Left colon (tissue), 2 donors: ENCODE data around the gene ARHGAP24. TPM values are rescaled to one million over a fixed set of nuclear protein-coding genes. Genes with fewer than 3 reads are reported as not detected.

ENCODE experiments used
- ATAC-seq: fragments of 200-7000 bp; cut with Tn5 transposase; one replicate; pipeline ENCODE4 v1.9.1; 2020; ENCODE audit warnings: mild to moderate bottlenecking, moderate library complexity
- DNase-seq, 2 donors: peaks; one replicate each; pipeline ENCODE4 v3.0.0-alpha.2; 2020
- intact Hi-C, 2 donors: fragments of 100-400 bp; cut with DNase I in 1 of 2; cut with micrococcal nuclease in 1 of 2; formaldehyde crosslinking; loops; one replicate each; pipeline versions ENCODE4 v1.11.2 to v1.14.0; 2022; cut with DNase I, micrococcal nuclease
- microRNA-seq, 2 donors: library from miRNA; unstranded; fragments of <30 nt; microRNA quantifications; one replicate each; pipeline versions ENCODE4 v1.1.0 to v1.2.0, GENCODE V29; 2020
- total RNA-seq, 2 donors: library from RNA; stranded (reverse); fragmentation: NEBNext Ultra II Directional; extraction: Animal tissue kit (Norgen Biotek cat#: 25700); gene quantifications; one replicate each; pipeline ENCODE4 v1.2.1, GENCODE V29; 2021
- donor health status: DM: no; HTN: no; CAD: no.
- donor health status: DM: yes; HTN: yes; CAD: no.

ARHGAP24 gene
- total RNA-seq, 2 donors from 2014 or later, result 6.0 to 7.0 TPM

DNA sequence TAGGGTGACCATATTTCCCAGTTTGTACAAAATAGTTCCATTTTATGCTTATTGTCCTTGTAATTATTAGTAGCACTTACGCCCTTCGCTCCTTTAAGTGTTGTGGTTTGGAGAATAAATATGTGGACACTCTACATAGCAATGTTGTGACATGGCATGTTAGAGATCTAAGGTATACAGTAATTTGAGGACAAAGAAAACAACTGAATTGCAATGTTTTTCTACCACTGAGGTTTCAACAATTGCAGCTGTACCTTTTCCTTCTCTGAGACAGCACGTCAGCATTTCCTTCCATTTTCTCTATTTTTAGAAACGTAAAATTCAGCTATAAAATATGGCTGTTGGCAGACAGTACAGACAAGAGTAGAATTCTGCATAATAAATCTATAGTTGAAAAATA lies 561.8 kb downstream of the ARHGAP24 start:
- ATAC-seq, result no peak

GRCh38 chr4:86038037-86038436 lies 563.1 kb downstream of the ARHGAP24 start:
- no peak for DNase-seq
- intact Hi-C loops, result no loop called here
- no peak for ATAC-seq

More for the DNA sequence above, 561.8 kb downstream of the ARHGAP24 start:
- no peak for DNase-seq
- intact Hi-C loops, result no loop called here

DNA sequence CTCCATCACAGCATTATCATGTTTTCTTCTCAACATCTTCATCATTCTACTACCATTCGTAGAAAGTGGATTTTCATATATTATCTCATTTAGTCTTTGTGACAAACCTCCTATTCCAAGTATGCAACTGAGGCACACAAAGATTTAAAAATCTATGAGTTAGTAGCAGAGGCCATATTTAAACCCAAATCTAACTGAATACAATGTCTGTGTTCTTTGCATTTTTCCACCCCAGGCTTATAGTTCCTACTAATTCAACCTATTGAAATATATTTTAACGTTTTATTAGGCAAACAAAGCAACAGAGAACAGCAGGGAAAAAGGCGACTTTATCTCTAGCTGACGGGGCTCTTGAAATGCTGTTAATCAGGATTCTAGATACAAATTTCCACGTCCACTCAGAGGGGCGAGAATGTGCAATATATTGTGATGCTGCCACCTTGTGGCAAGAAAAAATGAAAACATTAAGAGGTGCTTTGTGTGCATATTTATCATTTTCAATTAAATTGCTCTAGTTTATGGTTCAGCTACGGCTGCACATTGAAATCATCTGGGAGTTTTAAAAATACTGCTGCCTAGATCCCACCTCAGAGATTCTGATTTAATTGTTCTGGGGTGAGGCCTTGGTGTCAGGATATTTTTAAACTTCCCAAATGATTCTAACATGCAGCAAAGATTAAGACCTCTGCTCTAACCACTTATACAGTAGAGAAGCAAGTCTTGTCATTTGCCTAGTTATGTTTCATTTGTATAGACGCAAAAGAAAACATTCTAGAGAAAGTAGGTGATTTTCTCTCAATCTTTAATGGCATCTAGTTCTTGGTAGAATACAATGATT lies 569.0 kb downstream of the ARHGAP24 start:
- DNase-seq (peak in 1 of 2 donors; percentile 6), ATAC-seq (peak; percentile 37)
- intact Hi-C loops, result no loop called here

DNA sequence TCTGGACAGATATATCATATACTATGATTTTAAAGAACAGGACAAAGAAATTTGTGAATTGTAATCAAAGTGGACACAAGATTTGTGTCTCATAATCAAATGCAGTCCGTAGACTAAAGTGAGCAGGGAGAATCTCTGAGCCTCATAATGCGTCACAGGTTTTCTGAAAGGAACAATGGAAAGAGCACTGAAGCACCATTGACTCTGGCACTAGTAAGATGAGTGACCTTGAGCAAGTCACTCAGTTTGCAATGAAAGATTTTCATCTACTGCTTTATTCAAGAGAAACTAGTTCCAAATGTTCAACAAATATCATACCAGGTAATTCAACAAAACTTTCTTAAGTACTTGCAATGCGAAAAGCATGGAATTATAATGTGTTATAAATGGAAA lies 569.6 kb downstream of the ARHGAP24 start:
- ATAC-seq (no peak), DNase-seq (no peak)
- intact Hi-C loops, result no loop called here

- intact Hi-C loops, result no loop called here
- ATAC-seq, result no peak
- no peak for DNase-seq
Observed at GRCh38 chr4:86048426-86048825, 573.5 kb downstream of the ARHGAP24 start.

- DNase-seq (no peak), ATAC-seq (no peak)
- intact Hi-C loops, result no loop called here
Observed at GRCh38 chr4:86050496-86050895, 575.5 kb downstream of the ARHGAP24 start.

Small RNAs within 50 kb of the gene (microRNA-seq; reads per million reads assigned to microRNA genes)
- 0 to 2.7 reads per million in 2 donors for gene MIR4451
